ENCODE measurements around the gene CUTC.

Gene CUTC

DNA sequence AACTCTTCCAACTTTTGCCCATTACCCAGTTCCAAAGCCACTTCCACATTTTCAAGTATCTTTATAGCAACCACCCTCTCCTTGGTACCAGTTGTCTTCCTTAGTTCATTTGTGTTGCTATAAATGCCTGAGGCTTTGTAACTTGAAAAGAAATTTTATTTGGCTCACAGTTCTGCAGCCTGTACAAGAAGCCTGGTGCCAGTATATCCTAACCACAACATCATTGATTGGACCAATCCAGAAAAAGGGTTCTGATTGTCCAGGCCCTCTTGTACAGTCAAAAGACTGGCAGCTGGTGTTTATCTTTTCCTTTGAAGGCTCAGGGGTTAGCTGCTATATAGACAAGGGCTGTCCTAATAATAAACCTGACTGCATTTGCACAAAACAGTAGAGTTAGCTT lies 29.3 kb downstream of the CUTC start:
- no peak for TF ChIP-seq ZNF274 (IDR thresholded peaks at IDR 0.05; ENCODE audit: low read depth, low read length)
- no peak overlapping the region for H3K4me3 ChIP-seq (ENCODE audit: low read length)

DNA sequence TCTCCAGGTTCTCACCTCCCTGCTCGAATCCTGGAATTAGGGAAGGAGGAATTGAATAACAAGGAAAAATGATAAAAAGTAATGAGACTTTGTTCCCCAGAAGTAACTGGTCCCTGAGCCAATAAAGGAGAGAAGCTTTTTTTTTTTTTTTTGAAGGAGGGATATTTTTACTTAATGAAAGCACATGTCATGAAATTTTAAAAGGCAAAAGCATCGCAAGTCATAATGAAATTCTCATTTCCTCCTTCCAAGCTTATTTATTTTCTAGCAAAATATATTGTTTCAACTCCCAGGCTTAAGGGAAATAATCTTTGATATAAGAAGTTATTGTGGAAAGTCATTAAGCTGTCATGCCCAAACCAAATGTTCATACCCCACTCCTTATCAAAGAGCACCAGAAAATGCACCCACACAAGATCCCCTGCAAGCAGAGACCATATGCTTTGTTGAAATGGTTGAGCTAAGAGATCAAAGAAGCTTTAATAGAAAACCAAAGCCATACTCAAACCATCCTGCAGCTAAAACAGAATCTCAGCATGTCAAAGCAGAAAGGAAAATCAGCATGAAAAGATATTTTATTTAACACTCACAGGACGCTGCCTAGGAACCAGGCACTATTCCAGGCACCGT lies 33.8 kb downstream of the CUTC start:
- no peak for TF ChIP-seq ZNF274 (IDR thresholded peaks at IDR 0.05; ENCODE audit: low read depth, low read length)
- H3K4me3 ChIP-seq (ENCODE audit: low read length): no peak overlapping the region

GRCh38 chr10:99766302-99766681 lies 34.3 kb downstream of the CUTC start:
- no peak overlapping the region for H3K4me3 ChIP-seq (ENCODE audit: low read length)
- TF ChIP-seq ZNF274 (IDR thresholded peaks at IDR 0.05; ENCODE audit: low read depth, low read length): no peak

GRCh38 chr10:99767901-99768300 lies 35.9 kb downstream of the CUTC start:
- no peak for TF ChIP-seq ZNF274 (IDR thresholded peaks at IDR 0.05; ENCODE audit: low read depth, low read length)
- H3K4me3 ChIP-seq (ENCODE audit: low read length): no peak overlapping the region

GRCh38 chr10:99768556-99768955 lies 36.5 kb downstream of the CUTC start:
- no peak for TF ChIP-seq ZNF274 (IDR thresholded peaks at IDR 0.05; ENCODE audit: low read depth, low read length)
- no peak overlapping the region for H3K4me3 ChIP-seq (ENCODE audit: low read length)

DNA sequence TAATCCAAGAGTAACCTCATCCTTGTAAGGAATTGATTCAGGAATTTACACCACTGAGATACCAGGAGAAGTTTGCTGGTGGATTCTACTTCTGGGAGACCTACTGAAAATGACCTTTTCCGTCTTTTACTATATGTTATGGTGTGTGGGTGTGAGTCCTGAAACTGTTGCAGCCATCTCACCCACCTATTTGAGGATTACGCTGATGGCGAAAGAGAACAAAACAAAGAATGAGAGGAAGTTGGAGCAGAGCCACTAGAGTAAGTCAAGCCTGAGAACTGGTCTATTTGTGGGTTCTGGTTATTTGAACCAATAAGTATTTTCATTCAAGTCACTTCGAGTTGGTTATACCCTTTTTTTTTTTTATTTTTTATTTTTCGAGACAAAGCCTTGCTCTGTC lies 37.7 kb downstream of the CUTC start:
- no peak for TF ChIP-seq ZNF274 (IDR thresholded peaks at IDR 0.05; ENCODE audit: low read depth, low read length)
- H3K4me3 ChIP-seq (ENCODE audit: low read length): no peak overlapping the region

GRCh38 chr10:99770408-99771045 lies 38.5 kb downstream of the CUTC start:
- no peak for TF ChIP-seq ZNF274 (IDR thresholded peaks at IDR 0.05; ENCODE audit: low read depth, low read length)
- H3K4me3 ChIP-seq (ENCODE audit: low read length): no peak overlapping the region

GRCh38 chr10:99775850-99776249 lies 43.8 kb downstream of the CUTC start:
- no peak overlapping the region for H3K4me3 ChIP-seq (ENCODE audit: low read length)
- TF ChIP-seq ZNF274 (IDR thresholded peaks at IDR 0.05; ENCODE audit: low read depth, low read length): no peak

- no peak overlapping the region for H3K4me3 ChIP-seq (ENCODE audit: low read length)
- TF ChIP-seq ZNF274 (IDR thresholded peaks at IDR 0.05; ENCODE audit: low read depth, low read length): no peak
Observed at GRCh38 chr10:99777918-99778714, 46.1 kb downstream of the CUTC start.

- no peak overlapping the region for H3K4me3 ChIP-seq (ENCODE audit: low read length)
- TF ChIP-seq ZNF274 (IDR thresholded peaks at IDR 0.05; ENCODE audit: low read depth, low read length): no peak
Observed at GRCh38 chr10:99779335-99779734, 47.3 kb downstream of the CUTC start.

DNA sequence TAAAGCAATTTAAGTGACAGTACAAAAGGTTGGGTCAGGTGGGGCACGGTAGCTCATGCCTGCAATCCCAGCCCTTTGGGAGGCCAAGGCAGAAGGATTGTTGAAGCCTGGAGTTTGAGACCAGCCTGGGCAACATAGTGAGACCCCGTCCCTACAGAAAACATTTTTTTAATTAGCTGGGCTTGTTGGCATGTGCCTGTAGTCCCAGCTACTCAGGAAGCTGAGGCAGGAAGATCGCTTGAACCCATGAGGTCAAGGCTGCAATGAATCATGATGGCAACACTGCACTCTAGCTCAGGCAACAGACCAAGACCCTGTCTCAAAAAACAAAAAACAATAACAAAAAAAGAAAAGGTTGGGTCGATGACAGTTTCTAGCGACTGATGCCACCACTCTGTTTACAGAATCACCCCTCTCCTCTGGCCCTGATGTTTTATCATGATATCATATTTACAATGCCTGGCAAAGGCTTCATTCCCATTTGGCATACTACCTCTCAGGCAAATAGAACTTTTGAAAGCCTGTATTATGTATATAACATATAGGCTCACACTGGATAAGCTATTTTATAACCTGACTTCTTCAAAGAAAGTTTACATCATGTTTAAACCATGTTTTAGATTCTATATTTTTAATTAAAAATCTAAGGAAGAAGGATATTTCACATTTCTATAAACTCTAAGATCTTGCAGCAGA lies 49.8 kb downstream of the CUTC start:
- TF ChIP-seq ZNF274 (IDR thresholded peaks at IDR 0.05; ENCODE audit: low read depth, low read length): no peak
- no peak overlapping the region for H3K4me3 ChIP-seq (ENCODE audit: low read length)

DNA sequence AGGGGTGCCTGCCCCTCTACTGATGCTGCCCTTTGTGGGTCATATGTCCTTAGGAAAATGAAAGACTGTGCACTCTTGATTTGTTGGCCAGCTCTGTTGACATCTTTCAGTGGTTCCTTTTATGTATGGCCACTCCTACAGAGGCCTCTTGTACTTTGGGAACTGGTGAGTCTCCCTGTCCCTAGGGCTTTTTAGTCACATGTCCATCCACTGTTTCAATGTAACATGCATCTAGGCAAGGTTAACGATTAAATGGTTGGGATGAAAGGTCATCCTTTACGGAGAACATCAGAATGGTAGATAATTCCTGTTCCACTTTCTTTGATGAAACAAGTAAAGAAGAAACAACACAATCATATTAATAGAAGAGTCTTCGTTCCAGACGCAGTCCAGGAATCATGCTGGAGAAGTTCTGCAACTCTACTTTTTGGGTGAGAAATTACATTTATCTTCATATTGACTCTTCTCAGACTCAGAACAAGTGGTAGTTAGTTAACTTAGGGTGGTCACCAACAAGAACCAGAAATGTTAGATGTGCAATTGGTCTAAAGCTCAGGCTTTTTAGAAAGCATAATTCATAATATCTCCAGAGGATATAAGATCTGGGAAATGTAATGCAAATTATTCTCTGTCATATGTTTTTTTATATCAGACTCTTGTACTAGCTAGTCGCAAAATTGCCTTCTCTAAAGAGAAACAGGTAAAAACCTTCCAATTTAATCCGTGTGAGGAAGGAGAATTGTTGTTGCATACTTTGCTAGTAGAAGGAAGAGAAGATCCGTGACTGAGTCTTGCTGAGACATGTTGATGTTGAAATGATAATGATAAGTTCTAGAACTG lies 50.6 kb downstream of the CUTC start, which contains the start of gene ABCC2:
ABCC2 (plus strand) TSS at position 194 of the 840 bp plus-strand sequence; CDS start at position 399, 205 bp downstream.
- TF ChIP-seq ZNF274 (IDR thresholded peaks at IDR 0.05; ENCODE audit: low read depth, low read length): no peak
- H3K4me3 ChIP-seq (ENCODE audit: low read length): no peak within 1 kb of the TSS

GRCh38 chr10:99784016-99784726 lies 52.1 kb downstream of the CUTC start:
- no peak overlapping the region for H3K4me3 ChIP-seq (ENCODE audit: low read length)
- TF ChIP-seq ZNF274 (IDR thresholded peaks at IDR 0.05; ENCODE audit: low read depth, low read length): no peak
